OCI-LY1 (cell line): ENCODE measurements around the gene SCYL3.
A peak's percentile ranks its signal among the peaks of the same experiment; 100 is the strongest.

Experiments
- H2AFZ ChIP-seq: fragments of 200-600 bp; sonication (generic), shearing (Covaris generic); 2 replicates; pipeline ENCODE4 v1.6.0; 2014; ENCODE audit warnings: antibody characterized with exemption, mild to moderate bottlenecking, low read length
- H3F3A ChIP-seq: fragments of 200-600 bp; sonication (generic), shearing (Covaris generic); 2 replicates; pipeline ENCODE4 v1.6.0; 2014; ENCODE audit warnings: mild to moderate bottlenecking, antibody characterized with exemption, low read length, moderate library complexity; ENCODE audit not compliant: insufficient read depth
- H3K27ac ChIP-seq: fragments of 200-600 bp; sonication (generic); 2 replicates; pipeline ENCODE4 v1.5.1; 2014; ENCODE audit warnings: low read length, mixed run types, mild to moderate bottlenecking, low read depth; ENCODE audit not compliant: poor library complexity, severe bottlenecking
- H3K27me3 ChIP-seq: fragments of 200-600 bp; sonication (generic); 2 replicates; pipeline ENCODE4 v1.6.0; 2014; ENCODE audit warnings: antibody characterized with exemption, mild to moderate bottlenecking, low read length, moderate library complexity; ENCODE audit not compliant: insufficient read depth
- H3K36me3 ChIP-seq: fragments of 200-600 bp; sonication (generic); 2 replicates; pipeline ENCODE4 v1.6.1; 2014; ENCODE audit warnings: mild to moderate bottlenecking, antibody characterized with exemption, low read length, moderate library complexity, mixed read lengths; ENCODE audit not compliant: insufficient read depth
- H3K4me1 ChIP-seq: fragments of 200-600 bp; sonication (generic); 2 replicates; pipeline ENCODE4 v1.5.1; 2014; ENCODE audit warnings: mild to moderate bottlenecking, low read length, moderate library complexity; ENCODE audit not compliant: insufficient read depth, severe bottlenecking
- H3K4me2 ChIP-seq: fragments of 200-600 bp; sonication (generic), shearing (Covaris generic); 2 replicates; pipeline ENCODE4 v1.6.1; 2014; ENCODE audit warnings: low read length
- H3K4me3 ChIP-seq: fragments of 200-600 bp; sonication (generic); 2 replicates; pipeline ENCODE4 v1.5.1; 2014; ENCODE audit warnings: low read length, low read depth, mild to moderate bottlenecking, mixed read lengths; ENCODE audit not compliant: poor library complexity, severe bottlenecking
- H3K79me2 ChIP-seq: fragments of 200-600 bp; shearing (Covaris generic); 2 replicates; pipeline ENCODE4 v1.6.1; 2016; ENCODE audit warnings: mixed run types, low read length, mixed read lengths; ENCODE audit not compliant: insufficient read depth
- H3K9ac ChIP-seq: fragments of 200-600 bp; sonication (generic), shearing (Covaris generic); 2 replicates; pipeline ENCODE4 v1.6.1; 2014; ENCODE audit warnings: mild to moderate bottlenecking, low read length, mixed read lengths
- H3K9me2 ChIP-seq: fragments of 200-600 bp; sonication (generic), shearing (Covaris generic); 2 replicates; pipeline ENCODE4 v1.6.1; 2014; ENCODE audit warnings: low read depth, mild to moderate bottlenecking, low read length, mixed read lengths
- H3K9me3 ChIP-seq: fragments of 200-600 bp; shearing (Covaris generic); 2 replicates; pipeline ENCODE4 v1.6.1; 2014; ENCODE audit warnings: low read length, mixed read lengths
- H4K20me1 ChIP-seq: fragments of 200-600 bp; sonication (generic), shearing (Covaris generic); 2 replicates; pipeline ENCODE4 v1.6.0; 2016; ENCODE audit warnings: mild to moderate bottlenecking, low read length; ENCODE audit not compliant: insufficient read depth
- CTCF ChIP-seq: fragments of 200-600 bp; sonication (generic), shearing (Covaris generic); IDR thresholded peaks from 2 replicates; pipeline ENCODE4 v1.5.1; 2017; ENCODE audit warnings: mild to moderate bottlenecking, antibody characterized with exemption, low read length, moderate library complexity, mixed read lengths
- EZH2 ChIP-seq: fragments of 200-600 bp; sonication (generic), shearing (Covaris generic); IDR thresholded peaks from 2 replicates; pipeline ENCODE4 v1.8.0; 2017; ENCODE audit warnings: borderline replicate concordance, mixed run types, mild to moderate bottlenecking, antibody characterized with exemption, low read length, moderate library complexity, mixed read lengths

SCYL3 gene

GRCh38 chr1:169893645-169894423 is at the start of gene SCYL3:
Gene SCYL3, minus strand, starts transcription at chr1:169893896. Its CDS starts 5,056 bp downstream, at chr1:169888840.
- Histone ChIP-seq H3K9me3 (no peaks in the 10 kb centered on the region), H2AFZ (peak within 1 kb of the TSS; percentile 59; the same call in 1 of the 2 replicates), H3K27ac (peak within 1 kb of the TSS; percentile 87), H4K20me1 (no peaks in the 10 kb centered on the region), H3K4me3 (peak within 1 kb of the TSS; percentile 89), H3K4me1 (peaks cover 41% of the 10 kb centered on the region), H3F3A (no peaks in the 10 kb centered on the region), H3K79me2 (peaks cover 27% of the 10 kb centered on the region), H3K4me2 (peak within 1 kb of the TSS; percentile 86), H3K9me2 (no peaks in the 10 kb centered on the region), H3K36me3 (no peaks in the 10 kb centered on the region), H3K27me3 (no peaks in the 10 kb centered on the region), H3K9ac (peak within 1 kb of the TSS; percentile 94)
- no peak for TF ChIP-seq EZH2
- no peak for TF ChIP-seq CTCF

DNA sequence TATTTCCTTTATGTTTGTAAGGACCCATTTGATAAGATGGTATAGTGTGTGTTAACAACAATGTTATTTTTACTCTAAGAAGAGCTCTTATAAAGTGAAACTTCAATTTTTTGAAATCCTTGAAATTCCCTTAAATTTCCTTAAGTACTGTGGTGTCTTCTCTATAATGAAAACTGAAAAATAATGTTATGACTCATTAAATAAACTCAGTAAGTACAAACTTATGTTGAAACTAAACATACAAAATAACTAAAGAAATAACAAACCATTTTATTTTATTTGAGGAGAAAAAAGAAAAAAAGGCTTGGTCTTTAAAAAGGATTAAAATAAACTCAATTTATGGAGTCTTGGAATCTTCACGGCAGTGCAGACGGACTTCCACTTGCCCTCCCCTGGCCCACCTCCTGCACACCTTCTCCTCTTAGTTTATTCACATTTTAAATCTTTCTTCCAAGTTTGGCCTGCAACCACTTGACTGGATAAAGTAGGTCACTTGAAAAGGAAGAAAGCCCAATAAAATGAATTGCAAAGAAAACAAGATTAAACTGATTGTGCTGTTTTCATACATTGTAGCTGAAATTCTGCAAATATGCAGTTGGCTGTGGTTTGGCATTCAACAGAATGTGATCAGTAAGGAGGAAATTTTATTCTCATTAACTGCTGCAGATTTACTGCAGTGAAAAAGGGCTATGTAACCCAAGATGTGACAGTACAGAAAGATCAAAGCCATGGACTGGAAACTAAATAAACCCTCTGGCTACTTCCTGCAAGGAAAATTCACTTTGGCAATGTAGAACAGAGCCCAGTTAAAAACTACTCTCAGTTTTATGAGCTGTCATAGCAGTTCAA is 48.5 kb upstream of the SCYL3 start:
- no peak overlapping the region for H3K4me2 ChIP-seq
- no peaks in the 10 kb centered on the region for H3F3A ChIP-seq
- no peak overlapping the region for H3K9ac ChIP-seq
- H3K9me2 ChIP-seq: no peaks in the 10 kb centered on the region
- no peaks in the 10 kb centered on the region for H3K4me1 ChIP-seq
- H2AFZ ChIP-seq: no peak overlapping the region
- H3K36me3 ChIP-seq: no peaks in the 10 kb centered on the region
- H3K27ac ChIP-seq: no peak overlapping the region
- no peaks in the 10 kb centered on the region for H4K20me1 ChIP-seq
- H3K4me3 ChIP-seq: no peak overlapping the region
- H3K79me2 ChIP-seq: no peaks in the 10 kb centered on the region
- H3K27me3 ChIP-seq: no peaks in the 10 kb centered on the region
- H3K9me3 ChIP-seq: no peaks in the 10 kb centered on the region
- TF ChIP-seq CTCF (no peak), EZH2 (no peak)

DNA sequence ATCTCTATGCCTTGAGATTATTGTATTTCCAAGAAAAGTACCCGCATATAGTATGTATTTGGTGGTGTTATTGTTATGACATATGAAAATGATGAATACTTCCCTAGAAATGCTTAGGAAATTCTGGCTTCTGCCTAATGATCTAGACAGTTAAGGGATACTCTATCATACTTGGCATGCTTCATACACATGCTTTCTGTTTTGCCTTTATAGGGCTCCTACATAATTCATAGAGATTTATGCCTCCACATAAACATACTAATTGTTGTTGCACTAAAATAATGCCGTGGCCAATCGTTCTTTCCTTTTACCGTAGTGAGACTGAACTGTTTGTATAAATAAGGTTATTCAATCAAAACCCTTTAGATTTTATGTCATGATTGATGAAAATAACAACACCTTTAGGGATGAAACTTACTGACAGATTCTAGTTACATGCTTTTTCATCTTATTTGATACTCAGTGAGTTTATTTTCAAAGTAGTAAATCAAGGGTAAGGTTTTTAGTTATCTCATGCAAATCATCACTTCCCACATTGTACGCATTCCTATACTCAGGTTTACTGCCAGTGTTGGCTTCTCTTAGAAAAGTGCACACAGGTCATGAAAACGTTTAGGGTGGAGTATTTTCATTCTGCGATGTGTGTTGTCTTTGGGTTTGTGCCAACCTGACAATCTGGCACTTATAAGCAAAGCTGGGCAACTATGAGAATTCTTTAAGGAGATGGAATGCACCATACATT is 40.5 kb upstream of the SCYL3 start:
- H3K9me3 ChIP-seq: no peaks in the 10 kb centered on the region
- H3K4me3 ChIP-seq: no peak overlapping the region
- no peaks in the 10 kb centered on the region for H3K79me2 ChIP-seq
- no peaks in the 10 kb centered on the region for H4K20me1 ChIP-seq
- no peaks in the 10 kb centered on the region; the same call in 1 of the 2 replicates for H3F3A ChIP-seq
- no peaks in the 10 kb centered on the region for H3K36me3 ChIP-seq
- no peaks in the 10 kb centered on the region for H3K27me3 ChIP-seq
- H3K27ac ChIP-seq: no peak overlapping the region
- TF ChIP-seq CTCF (no peak), EZH2 (no peak)
- no peak overlapping the region for H2AFZ ChIP-seq
- H3K9ac ChIP-seq: no peak overlapping the region
- no peaks in the 10 kb centered on the region for H3K4me1 ChIP-seq
- H3K9me2 ChIP-seq: no peaks in the 10 kb centered on the region
- no peak overlapping the region for H3K4me2 ChIP-seq
